ENCODE results near the gene SLC29A4.

Gene SLC29A4

GRCh38 chr7:5332579-5332978 is 49.8 kb downstream of the SLC29A4 start:
- DNase-seq, result no peak

DNA sequence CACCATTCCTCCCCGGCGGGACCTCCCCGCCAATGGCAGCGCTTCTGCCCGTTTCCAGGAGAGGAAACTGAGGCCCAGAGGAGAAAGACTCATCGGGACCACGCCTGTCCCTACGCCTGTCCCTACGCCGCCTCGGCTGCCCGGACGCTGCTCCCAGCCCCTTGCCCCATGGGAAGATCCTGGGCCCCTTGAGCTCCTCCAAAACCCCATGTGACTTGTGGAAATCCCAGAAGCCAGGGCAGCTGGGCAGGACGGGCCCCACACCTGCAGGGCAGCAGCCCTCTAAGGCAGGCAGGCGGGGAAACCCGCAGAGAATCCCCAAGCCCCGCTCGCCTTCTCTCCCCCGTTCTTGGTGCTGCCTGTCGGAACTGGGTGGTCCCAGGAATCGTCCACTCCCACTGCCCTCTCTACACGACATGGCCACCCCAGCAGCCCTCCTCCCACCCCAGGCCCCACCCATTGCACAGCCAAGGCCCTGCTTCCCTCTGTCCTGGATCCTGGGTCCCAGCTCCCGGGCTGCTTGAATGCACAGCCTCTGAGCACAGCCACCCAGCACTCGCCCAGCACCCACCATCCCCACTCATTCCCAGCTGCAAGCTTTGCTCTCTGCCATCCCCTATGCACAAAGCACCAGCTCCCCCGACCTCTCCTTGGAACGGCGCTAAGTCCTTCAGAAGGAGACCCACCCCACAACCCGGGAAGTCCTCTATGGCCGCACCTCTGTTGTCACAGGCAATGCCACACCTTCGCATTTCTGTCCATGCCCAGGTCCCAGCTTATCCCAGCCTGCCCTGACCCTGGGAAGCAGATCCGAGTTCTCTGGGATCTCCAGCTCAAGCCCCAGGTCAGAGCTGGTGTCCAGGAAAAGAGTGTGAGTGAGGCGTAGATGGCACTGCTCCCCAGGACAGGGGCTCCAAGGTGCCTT is 50.6 kb downstream of the SLC29A4 start:
- no peak for DNase-seq

GRCh38 chr7:5334671-5335070 is 51.9 kb downstream of the SLC29A4 start:
- DNase-seq, result no peak

DNA sequence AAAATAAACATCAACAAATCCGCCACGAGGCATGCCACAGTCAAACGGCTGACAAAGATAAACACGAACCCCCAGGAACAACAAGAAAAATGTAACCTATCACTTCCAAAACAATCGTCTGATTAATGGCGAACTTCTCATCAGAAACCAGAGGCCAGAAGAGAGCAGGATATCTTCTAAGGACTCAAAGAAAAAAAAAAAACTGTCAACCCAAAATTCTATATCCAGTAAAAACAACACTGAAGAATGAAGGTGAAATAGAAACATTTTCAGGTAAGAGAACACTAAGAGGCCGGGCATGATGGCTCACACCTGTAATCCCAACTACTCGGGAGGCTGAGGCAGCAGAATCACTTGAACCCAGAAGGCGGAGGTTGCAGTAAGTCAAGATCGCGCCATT is 54.3 kb downstream of the SLC29A4 start:
- no peak for DNase-seq

DNA sequence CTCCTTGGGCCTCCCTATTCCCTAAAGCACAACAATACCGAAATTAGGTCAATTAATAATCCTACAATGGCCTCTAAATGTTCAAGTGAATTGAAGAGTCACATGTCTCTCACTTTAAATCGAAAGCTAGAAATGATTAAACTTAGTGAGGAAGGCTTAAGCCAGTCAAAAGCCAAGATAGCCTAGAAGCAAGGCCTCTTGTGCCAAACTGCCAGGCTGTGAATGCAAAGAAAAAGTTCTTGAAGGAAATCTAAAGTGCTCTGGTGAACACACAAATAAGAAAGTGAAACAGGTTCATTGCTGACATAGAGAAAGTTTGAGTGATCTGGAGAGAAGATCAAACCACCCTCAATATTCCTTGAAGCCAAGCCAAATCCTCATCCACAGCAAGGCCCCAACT is 57.2 kb downstream of the SLC29A4 start:
- DNase-seq, result no peak

- no peak for DNase-seq
Observed at GRCh38 chr7:5342631-5343030, 59.9 kb downstream of the SLC29A4 start.

DNA sequence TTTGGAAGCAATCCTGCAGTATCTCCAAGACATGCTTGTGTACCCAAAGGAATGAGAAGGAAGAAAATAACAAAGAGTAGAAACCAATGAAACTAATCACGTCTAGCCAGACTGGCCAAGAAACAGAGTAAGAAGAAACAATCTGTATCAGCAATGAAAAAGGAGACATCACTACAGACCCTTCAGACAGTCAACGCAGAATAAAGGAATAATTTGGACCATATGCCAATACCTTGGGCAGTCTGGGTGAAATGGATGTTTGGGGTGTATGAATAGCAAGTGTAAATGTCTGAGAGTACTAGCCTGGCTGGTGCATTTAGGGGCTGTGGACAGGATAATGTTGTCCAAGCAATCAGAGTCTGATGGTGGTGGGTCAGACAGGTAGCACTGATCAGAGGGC is 61.1 kb downstream of the SLC29A4 start:
- no peak for DNase-seq

GRCh38 chr7:5344342-5344741 is 61.6 kb downstream of the SLC29A4 start:
- DNase-seq, result no peak

- DNase-seq, result no peak
Observed at GRCh38 chr7:5345171-5345570, 62.4 kb downstream of the SLC29A4 start.

GRCh38 chr7:5345671-5346070 is 62.9 kb downstream of the SLC29A4 start:
- DNase-seq, result no peak

DNA sequence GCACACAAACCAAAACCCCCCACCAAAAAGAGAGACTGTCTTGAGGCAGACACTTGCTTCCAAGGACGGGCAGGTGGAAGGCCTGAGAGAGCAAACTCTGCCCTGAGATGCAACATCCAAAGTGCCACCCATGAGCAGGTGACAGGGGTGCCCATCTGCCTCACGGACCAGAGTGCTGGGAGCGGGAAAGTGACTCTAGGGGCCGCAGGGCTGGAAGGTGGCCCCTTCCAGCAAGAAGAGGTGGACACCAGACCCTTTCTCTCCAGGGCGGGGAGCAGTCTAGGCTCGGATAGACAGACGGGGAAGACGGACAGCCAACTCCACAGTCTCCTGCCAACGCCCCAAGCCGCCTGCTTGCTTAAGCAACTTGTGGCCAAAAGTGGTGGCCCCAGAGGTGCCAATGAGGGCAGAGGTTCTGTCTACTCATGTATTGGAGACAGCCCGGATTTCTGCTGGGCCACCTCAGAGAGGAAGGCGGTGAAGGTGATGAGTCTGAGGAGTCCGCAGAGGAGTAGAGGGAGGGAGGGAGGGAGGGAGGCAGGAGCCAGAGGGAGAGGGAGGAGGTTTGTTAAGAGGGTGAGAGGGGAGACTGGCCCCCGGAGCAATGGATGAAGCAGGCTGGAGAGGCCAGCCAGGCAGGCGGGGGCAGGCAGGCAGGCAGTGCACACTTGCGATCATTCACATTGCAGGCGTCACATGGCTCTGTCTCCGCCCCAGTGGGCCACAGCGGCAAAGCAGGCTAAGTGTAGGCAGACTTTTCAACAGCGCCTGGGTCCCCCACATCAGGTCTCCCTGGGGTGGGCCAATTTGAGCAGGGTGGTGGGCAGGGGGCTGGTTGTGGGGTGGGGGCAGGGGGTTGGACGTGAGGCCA is 65.6 kb downstream of the SLC29A4 start:
- no peak for DNase-seq

GRCh38 chr7:5349005-5349380 is 66.2 kb downstream of the SLC29A4 start:
- DNase-seq, result no peak

- no peak for DNase-seq
Observed at GRCh38 chr7:5349437-5350173, 66.9 kb downstream of the SLC29A4 start.

DNA sequence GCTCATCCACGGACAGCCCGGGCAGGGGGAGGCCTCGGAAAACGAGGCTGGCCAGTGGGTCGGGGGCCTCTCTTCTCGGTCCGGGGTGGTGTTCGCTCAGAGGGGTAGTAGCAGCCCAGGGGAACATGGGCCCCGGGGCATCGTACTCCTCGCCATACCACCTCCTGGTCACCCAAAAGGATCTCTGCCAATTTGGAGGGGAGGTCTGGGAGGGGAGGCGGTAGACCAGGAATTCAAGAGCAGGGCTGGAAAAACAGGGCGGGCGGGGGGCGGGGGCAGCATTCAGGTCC is 67.4 kb downstream of the SLC29A4 start:
- DNase-seq, result no peak

DNA sequence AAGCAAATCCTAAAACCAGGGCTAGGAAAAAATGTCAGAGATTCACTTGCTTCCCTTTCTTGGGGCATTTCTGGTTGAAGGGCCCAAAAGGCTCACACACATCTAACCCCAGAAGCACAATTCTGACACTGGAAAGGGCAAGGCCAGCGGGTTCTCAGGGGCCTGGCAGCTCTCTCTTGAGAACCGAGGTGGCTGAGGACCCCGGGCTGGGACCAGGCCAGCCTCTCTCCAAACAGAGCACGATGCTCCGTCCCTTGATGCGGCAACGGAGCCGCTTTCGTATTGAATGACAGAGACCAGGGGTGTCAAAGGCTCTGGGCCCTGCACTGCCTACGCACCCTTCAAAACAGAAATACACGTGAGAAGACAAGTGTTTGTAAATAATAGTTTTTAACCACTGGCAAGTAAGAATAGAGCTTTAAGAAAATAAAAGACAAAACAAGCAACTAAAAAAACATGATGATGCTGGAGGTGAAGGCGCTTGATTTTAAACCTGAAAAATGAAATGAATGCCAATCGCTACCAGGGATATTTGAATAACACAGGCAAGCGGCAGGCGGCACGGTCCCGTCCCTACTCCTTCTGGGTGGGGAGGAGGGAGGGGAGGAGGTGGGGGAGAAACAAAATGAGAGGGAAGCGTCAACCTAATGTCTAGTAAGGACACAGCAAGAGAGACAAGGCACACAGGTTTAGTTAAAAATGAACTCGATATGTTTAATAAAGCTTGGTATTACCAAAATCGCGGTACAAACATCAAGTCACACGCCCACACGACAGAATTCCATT is 68.0 kb downstream of the SLC29A4 start:
- no peak for DNase-seq

GRCh38 chr7:5351507-5352265 is 68.9 kb downstream of the SLC29A4 start:
- no peak for DNase-seq

GRCh38 chr7:5352440-5353010 is 69.8 kb downstream of the SLC29A4 start:
- DNase-seq, result no peak

- no peak for DNase-seq
Observed at GRCh38 chr7:5354460-5355232, 71.9 kb downstream of the SLC29A4 start.
